Activated CD8-positive, alpha-beta memory T cell treated with anti-CD3 and anti-CD28 coated beads, Interleukin-2, amount 50 U/mL, for 1 hour (primary cell): ENCODE data around the gene CLDN20.
"Not testable (repeated sequence)": the region's sequence is repeated elsewhere in the genome, so short reads cannot be mapped to it uniquely, and the experiment has no call there.

Source experiments
- DNase-seq: peaks from one replicate; pipeline ENCODE4 v3.0.0-alpha.2; 2020; ENCODE audit errors: extremely low read depth

Gene CLDN20, protein sequence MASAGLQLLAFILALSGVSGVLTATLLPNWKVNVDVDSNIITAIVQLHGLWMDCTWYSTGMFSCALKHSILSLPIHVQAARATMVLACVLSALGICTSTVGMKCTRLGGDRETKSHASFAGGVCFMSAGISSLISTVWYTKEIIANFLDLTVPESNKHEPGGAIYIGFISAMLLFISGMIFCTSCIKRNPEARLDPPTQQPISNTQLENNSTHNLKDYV

DNA sequence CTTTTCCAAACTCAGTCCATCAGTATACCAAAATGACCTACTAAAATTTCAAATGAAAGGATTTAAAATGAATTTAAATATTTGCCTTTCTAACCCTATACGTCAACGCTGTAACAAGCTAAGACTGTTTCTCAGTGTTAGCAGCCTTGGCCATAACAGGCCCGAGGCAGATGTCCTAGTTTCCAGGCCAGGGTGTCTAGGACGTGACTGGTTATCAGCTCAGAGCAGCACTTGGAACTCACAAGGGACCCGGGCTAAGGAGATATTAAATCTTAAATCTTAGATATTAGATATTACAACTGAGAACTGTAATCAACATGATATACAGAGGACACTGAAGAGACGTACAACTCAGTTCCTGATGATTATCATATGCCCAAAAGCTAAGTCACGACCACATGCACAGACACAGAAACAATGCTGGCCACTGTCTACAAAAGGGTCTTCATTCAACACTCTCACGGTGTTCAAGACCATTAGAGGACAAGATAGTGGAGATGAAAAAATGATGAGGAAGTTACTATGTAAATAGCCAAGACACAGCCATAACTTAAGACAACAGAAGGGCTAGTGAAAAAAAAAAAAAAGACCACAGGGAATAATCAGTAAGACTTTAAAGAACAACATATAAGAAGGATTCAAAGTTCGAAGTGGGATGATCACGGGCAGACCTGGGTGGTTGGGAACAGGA is at the start of gene CLDN20:
Gene CLDN20, plus strand, starts transcription at position 641 of the 691 bp plus-strand sequence. CDS start 11,707 bp downstream, outside the sequence.
- no peak for DNase-seq

DNA sequence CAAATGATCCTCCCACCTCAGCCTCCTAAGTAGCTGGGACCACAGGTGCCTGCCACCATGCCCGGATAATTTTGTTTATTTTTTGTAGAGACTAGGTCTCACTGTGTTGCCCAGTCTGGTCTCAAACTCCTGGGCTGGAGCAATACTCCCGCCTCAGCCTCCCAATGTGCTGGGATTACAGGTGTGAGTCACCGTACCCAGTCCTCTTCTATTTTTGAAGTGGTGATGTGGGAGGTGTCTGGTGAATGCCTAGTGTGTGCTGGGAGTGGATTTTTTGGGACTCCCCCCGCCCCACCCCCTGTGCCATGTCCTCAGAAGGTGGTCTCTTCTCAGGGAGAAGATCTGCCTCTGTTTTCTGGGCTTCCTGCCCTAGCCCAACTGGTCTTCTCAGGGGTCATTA is 47.9 kb upstream of the CLDN20 start:
- DNase-seq: no peak

DNA sequence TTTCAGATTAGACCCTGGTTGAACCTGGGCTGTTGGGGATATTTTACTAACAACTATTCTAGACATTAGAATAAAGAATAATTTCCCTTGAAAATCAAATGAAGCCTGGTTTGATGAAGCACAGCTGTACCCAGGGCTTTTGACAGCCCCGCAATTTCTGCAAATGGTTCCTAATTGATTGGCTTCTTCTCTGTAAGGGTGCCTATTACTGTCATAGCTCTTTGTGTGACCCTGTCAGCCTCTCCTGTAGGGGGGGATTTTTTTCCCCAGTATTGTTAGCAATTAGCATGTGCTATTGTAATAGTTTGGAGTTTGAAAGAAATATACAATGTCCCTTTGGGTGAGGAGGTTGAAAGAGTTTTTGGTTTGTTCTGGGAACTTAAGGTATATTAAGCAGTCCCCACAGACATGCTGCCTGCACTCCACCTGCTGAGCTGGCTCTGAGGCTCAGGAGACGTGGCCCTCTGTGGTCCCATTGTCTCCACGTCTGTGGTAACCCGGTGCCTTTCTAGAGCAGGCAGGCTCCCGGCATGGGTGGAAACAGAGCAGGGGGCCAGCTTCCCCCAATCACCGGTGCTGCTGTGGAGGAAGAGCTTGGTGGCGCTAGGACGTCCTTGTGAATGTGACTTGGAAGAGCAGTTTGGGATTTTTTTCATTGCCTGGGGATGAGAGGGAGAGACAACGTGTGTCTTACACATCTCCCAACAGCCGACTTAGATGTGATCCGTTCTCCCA is 47.3 kb upstream of the CLDN20 start:
- DNase-seq: no peak

DNA sequence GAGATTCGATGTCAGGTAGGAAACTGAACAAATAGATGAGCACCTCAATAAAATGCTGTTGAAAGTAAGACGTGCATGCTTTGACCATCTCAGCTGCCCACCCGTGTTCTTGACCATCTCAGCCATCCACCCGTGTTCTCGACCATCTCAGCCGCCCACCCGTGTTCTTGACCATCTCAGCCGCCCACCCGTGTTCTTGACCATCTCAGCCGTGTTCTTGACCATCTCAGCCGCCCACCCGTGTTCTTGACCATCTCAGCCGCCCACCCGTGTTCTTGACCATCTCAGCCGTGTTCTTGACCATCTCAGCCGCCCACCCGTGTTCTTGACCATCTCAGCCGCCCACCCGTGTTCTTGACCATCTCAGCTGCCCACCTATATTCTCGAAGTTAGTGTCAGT is 45.1 kb upstream of the CLDN20 start:
- not testable (repeated sequence) for DNase-seq

DNA sequence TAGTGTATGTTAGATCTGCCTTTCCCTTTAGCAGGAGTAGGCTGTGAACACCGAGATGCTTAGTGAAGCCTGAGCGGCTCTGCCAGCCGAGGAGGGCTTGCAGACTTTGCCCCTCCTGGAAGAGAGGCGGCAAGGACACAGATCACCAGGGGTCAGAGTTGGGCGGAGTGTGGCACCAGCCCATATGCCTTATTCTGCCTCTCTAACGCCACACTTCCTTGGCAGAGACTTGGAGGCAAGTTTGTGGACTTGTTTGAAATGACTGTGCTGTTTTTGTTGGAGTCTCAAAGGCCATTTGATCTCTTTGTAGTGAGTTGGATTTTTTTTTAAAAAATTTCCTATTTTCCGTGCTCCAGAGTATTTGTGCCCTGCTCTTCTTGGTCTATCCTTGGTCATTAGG is 44.5 kb upstream of the CLDN20 start:
- no peak for DNase-seq

DNA sequence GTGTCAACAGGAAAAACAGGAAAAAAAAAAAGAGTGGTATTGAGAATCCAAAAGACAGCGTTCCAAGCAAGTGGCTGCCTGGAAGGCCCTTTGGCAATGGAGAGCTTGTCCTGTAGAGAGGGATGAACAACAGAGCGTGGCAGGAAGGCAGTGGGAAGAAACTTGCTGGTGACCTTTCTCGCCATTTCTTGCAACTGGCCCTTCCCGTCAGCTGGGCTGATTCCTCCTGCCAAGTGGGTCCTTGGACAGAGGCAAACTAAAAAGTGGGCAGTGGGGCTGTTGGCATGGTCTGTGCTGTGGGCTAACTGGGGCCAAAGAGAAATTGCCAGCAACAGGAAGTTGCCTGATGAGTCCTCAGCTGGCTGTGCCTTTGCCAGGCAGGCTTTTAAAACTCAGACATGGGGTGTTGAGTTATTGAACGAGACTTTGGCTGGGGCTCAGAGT is 43.9 kb upstream of the CLDN20 start:
- no peak for DNase-seq

DNA sequence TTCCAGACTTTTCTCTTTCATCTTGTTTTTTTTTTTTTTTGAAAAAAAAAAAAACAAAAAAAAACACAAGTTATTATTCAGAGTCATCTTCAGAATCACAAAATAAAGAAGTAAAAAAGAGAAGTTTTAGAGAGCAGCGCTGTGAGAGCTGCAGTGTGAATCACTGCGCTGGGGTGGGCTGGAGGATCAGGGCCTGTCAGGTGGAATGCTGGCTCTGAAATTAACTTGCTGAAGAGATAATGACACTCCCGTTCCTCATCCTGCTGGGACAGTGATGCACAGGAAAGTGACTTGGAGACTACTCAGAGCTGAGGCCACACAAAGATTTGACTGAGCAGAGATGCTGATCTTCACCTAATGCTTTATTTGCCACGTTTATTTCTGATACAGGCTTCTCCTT is 42.7 kb upstream of the CLDN20 start:
- no peak for DNase-seq

DNA sequence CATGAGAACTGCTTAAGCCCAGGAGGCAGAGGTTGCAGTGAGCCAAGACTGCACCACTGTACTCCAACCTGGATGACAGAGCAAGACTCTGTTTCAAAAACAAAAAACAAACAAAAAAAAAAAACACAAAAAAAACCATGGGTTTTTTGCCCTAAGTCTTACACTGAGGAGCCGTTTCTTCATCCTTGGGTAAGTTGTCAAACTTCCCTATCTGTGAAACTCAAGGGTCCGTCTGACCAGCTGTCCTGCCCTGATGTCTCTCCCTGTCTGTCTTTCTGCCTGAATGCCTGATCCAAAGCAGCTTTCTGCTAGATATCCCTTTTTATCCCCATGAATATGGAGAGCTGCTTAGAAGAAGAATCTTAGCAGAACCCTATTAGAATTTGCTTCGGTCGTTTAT is 41.3 kb upstream of the CLDN20 start:
- no peak for DNase-seq

DNA sequence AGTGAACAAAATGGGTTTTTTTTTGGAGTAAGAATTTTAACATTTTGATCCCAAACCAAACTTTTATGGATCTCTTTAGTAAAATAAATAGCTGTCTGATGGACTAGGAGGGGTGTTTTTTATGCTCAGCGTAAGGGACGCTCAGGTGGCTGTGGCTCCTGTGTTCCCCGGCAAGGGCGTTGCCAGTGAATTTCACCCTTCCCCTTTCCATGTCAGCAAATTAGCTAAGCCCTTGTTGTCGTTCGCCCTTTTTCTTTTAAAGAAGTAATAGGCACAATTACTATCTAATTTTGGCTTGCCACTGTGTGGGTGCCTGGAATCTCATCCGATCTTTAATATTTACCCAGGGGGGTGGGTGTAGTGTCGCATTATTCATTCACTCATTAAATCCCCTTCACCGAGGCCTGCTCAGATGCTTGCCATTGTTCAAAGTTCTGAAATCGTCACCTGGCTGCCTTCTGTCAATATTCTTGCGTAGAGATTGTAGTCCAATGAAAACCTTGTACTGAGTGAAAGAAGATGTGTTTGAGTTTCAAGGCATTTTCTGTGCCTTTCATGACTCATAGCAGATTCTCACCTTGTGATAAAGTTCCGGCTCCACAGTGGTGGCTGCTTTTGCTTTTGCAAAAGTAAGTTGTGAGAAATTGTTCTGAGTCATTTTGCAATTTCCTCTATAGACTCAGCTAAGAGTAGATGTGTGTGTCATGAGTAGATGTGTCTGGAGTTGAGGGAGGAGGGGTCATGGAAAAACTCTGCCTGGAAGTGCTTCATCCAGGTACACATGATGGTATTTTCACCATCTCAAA is 40.0 kb upstream of the CLDN20 start:
- no peak for DNase-seq

DNA sequence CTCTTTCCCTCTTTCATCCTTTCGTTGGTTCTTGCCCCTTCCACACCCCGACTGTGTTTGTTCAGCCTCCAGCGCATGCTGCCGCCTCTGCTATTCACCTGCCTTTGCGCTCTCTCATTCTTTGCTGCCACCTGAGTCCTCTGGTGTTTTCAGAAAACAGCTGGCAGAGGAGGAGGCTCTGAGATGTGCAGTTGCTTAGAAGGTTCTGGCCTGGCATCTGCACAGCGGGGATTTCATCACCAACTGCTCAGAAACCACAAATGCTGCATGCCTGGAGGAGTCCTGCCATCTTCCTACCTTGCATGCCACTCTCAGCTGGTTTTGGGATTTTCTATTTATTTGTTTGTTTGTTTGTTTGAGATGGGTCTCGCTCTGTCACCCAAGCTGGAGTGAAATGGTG is 39.2 kb upstream of the CLDN20 start:
- DNase-seq: no peak

DNA sequence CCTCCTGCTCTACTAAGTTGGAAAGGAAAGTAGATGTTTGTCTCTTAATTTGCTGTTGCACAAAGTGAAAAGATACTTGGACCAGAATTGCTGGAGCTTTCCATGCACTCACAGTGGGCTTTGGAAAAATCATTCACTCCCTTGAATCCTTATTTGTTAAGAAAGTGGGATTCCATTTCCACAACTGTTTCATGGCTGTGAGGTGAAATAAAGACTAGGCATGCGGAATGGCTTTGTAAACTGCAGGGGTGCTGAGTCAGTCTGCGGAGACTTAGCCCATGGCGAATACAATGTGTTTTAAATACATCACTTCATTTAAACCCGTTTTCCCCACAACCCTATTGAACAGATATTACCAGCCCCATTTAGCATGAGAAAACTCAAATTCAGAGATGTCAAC is 36.8 kb upstream of the CLDN20 start:
- DNase-seq: no peak

DNA sequence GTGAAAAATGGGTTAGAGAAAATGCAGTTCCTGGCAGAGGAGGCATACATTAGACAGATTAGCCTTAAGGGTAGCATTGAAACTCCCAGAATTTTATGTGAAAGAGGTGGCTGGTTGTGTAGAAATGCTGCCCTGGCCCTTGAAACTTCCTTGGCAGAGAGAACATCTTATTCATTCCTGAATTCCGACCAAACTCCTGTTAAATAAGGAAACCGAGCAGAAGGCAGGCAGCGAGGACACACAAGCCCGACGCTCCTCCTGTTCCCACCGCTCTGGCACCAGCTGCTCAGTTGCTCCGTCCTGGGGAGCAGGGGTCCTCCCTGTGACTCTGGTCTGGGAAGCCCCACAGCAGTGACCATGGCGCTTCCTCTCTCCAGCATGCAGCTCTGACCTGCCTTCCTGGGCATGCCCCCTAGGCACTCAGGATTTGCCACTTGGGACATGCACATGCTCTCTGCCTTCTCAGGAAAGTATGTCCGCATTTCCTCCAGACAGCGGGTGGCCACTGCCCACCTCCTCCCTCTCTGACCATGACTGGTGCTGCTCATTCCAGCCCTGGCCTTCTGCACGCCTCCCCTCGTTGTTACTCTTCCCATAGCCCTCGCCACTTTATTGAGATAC is 35.2 kb upstream of the CLDN20 start:
- no peak for DNase-seq

DNA sequence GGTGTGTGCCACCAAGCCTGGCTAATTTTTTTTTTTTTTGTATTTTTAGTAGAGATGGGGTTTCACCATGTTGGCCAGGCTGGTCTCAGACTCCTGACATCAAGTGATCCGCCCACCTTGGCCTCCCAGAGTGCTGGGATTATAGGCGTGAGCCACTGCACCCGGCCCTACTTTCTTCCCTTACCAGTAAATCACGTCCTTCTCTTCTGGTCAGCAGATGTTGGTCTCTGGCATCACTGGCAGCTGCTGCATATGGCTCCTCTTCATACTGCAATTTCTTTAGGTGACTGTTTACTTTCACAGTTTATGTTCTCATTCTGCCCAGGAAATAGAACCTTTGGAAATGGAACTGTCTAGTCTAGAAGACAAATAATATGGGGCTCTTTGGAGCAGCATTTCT is 32.8 kb upstream of the CLDN20 start:
- not testable (repeated sequence) for DNase-seq

DNA sequence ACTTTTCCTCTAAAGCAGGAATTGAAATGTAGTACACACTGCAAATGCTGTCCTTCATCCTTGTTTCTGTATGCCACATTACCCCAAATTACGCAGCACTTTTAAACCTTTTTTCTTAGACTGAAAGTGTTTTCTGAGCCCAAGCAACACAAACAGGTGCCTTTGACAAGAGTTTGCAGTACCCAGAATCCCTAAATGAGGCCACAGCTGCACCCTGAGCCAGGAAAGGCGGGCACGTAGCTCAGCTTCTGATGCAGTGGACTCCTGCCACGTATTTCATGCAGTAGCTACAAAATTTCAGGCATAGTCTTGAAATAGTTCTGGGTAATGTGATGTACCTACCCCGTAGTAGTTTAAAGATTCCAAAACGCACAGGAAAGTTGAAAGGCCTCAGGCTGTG is 31.0 kb upstream of the CLDN20 start:
- no peak for DNase-seq

DNA sequence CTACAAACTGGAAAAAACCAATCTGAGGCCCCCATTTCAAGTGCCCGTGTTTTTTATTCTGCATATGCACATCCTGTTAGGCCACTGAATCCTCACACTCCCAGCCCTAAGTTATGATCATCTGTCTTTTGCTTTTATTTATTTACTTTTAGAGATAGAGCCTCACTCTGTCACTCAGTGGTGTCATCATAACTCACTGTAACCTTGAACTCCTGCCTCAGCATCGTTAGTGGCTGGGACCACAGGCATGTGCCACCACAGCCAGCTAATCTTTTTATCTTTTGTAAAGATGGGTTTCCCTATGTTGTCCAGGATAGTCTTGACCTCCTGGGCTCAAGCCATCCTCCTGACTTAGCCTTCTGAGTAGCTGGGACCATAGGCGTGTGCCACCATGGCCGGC is 29.6 kb upstream of the CLDN20 start:
- DNase-seq: no peak

DNA sequence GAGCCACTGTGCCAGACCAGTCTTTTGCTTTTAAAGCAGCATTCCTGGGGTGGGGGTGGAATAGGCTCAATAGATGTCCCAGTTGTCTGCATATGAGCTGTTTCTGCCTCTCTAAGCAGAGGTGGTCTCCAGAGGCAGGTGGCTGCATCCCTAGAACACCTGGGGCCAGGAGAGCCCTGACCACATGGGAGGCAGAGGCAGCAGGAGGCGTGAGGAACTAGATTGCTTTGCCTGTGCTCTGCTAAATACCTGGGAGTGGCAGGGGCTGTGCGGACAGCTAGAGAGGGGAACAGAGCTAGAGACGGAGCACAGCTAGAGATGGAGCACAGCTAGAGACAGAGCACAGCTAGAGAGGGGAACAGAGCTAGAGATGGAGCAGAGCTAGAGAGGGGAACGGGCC is 29.1 kb upstream of the CLDN20 start:
- DNase-seq: no peak

DNA sequence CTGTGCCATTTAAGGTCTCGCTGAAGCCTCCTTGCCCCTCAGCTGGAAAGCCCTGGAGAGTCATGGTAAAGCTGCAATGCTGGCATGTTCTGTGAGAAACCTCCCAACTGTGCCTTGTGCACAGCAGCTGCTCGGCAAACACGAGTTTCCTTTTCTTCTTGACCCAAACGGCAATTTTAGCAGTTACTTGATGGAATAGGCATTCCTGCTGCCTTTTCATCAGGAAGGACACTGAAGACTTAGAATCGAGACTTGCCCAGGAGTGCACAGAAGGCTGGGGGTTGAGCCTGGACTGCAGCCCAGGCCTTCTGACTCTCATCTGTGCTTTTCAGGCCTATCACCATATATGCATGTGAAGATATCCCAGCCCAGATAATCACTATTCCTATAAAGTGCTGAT is 28.7 kb upstream of the CLDN20 start:
- no peak for DNase-seq

DNA sequence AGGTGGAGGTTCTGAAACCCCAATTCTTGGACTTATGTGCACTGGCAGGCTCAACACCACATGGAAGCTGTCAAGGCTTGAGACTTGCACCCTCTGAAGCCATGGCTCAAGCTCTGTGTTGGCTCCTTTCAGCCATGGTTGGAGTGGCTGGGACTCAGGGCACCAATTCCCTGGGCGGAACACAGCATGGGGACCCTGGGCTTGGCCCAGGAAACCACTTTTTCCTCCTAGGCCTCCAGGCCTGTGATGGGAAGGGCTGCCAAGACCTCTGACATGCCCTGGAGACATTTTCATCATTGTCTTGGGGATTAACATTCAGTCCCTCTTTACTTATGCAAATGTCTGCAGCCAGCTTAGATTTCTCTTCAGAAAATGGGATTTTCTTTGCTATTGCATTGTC is 26.2 kb upstream of the CLDN20 start:
- no peak for DNase-seq

DNA sequence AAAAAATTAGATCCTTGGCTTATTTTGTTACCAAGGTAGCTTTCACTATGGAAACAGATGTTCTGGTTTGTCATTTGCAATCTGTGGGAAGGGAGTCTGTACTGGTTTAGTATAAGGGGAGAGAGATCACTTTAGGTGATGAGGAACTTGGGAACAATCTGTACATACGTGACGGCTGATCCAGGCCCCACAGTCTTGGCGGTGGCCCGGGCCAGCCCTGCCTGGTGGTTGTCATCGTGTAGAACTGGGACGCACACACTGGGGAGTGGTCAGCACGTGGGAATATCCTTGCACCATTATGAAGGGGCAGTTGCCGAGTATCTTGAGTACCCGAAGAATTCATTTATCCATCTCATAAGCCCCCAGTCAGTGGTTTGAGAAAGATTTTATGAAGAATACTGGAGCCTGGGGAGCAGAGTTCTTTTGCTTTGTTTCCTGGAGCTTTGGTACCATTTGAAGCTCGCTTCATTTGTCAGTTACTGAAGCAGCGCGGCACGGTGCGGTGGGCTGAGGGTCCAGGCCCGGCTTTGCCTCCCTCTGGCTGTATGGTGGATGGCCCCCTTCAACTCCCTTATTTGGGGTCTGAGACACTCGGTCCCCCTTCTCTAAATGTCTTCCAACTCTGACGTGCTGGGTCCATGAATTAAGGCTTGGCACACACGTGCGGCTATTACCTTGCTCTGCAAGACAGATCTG is 22.8 kb upstream of the CLDN20 start:
- DNase-seq: no peak

DNA sequence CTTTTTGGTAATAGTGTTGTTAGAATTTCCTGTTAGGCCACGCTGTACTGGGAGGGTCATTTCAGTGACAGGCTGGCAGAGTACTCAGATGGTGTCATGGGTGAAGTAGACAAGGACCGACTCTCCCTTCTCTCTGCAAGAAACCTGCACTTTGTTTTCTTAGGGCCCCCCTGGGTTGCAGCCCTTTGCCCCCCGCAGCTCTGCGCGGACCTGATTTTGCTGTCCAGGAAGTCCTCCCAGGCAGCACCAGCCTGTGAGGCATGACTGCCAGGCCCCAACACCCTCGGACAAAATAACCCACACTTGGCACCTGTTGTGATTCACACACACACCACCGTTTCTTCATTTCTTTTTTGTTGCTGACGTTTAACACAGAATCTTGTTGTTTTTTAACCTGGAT is 21.8 kb upstream of the CLDN20 start:
- DNase-seq: no peak

DNA sequence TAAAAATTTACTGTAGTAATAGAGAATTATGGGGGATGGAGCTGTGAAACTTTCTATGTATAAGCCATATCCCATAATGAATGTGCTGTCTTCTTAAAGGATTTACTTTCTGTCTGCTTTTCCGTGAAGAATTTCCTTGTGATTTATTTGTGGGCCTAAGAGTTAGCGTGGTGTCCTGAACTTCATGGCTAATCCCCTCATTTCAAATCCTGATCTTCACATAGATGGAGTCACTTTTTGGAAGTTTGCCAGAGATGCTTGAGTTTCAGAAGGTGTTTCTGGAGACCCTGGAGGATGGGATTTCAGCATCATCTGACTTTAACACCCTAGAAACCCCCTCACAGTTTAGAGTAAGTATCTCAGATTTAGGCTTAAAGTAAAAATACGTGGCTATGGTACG is 19.4 kb upstream of the CLDN20 start:
- no peak for DNase-seq
